ENCODE data around the gene NUCB2.

NUCB2 gene

DNA sequence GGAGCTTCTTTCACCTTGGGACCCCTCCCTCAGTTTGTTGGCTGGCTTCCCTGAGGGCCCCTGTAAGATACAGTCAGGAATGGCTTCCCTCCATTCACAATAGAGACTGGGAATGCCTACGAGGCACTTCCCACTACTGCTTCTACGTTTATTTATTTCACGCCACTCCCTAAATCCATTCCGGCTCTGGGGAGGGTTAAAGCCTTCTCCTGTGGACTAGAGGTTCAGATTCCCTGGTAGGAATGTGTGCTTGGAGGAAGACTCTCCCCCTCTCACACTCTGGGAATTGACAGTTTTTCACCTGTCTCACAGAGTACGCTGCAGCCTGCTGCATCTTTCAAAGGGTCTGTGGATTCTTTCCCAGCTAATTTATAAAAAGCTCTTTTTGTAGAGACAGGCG, 3.3 kb upstream of the NUCB2 start:
- TF ChIP-seq, protein P1, sequence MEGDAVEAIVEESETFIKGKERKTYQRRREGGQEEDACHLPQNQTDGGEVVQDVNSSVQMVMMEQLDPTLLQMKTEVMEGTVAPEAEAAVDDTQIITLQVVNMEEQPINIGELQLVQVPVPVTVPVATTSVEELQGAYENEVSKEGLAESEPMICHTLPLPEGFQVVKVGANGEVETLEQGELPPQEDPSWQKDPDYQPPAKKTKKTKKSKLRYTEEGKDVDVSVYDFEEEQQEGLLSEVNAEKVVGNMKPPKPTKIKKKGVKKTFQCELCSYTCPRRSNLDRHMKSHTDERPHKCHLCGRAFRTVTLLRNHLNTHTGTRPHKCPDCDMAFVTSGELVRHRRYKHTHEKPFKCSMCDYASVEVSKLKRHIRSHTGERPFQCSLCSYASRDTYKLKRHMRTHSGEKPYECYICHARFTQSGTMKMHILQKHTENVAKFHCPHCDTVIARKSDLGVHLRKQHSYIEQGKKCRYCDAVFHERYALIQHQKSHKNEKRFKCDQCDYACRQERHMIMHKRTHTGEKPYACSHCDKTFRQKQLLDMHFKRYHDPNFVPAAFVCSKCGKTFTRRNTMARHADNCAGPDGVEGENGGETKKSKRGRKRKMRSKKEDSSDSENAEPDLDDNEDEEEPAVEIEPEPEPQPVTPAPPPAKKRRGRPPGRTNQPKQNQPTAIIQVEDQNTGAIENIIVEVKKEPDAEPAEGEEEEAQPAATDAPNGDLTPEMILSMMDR (IDR thresholded peaks at IDR 0.05): no peak
- no peak for TF ChIP-seq ZFX (IDR thresholded peaks at IDR 0.05; ENCODE audit: borderline replicate concordance)
- no peak overlapping the region for H3K27ac ChIP-seq

DNA sequence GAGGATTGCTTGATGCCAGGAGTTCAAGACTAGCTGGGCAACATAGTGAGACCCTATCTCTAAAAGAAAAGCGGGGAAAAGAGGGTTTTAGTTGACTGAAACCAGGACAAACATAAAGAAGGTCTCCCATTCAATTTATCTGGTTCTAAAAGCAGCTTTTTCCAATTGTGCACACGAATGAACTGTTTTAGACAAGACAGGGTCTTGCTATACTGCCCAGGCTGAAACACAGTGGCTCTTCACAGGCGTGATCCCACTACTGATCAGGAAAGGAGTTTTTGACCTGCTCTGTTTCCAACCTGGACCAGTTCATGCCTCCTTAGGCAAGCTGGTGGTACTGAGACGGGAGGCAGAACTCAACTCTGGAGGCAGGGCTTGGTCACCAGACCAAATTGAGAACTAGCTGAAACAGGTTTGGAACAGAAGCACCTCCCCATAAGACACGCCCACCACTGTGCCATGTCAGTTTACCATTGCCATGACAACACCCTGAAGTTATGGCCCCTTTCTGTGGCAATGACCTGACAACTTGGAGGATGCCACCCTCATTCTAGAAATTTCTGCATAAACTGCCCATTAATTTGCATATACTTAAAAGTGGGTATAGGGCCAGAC, 2.8 kb upstream of the NUCB2 start:
- no peak overlapping the region for H3K27ac ChIP-seq
- no peak for TF ChIP-seq ZFX (IDR thresholded peaks at IDR 0.05; ENCODE audit: borderline replicate concordance)
- TF ChIP-seq, protein P1 (IDR thresholded peaks at IDR 0.05): no peak

DNA sequence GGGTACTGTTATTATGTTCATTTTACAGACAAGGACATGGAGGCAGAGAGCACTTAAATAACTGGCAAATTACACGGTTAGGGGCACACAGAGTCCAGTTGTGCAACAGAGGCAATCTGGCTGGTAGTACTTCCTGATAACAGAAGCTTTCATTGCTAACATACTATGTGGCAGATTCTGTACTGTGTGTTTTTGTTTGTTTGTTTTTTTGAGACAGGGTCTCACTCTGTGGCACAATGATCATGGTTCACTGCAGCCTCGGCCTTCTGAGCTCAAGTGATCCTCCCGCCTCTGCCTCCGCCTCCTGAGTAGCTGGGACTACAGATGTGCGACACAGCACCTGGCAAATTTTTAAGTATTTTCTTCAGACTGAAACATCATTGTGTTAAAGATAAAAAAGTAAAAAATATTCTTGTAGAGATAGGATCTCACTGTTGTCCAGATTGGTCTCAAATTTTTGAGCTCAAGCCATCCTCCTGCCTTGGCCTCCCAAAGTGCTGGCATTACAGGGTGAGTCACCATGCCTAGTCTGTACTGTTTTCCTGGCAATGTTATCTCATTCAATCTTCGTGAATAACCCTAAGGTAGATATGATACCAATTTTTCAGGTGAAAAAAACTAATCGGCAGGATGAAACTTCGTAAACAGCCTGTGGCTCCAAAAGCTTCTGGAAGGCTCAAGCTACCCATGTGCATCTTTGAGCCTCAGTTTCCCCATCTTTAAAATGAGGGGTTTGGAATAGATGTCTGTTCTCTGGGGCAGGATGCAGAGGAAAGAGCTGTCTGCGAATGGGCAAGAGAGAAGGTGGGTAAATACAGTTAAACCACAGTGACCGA, 921 bp upstream of the NUCB2 start:
- TF ChIP-seq, protein P1 (IDR thresholded peaks at IDR 0.05): no peak
- no peak for TF ChIP-seq ZFX (IDR thresholded peaks at IDR 0.05; ENCODE audit: borderline replicate concordance)
- peak overlapping the region; percentile 74 for H3K27ac ChIP-seq

DNA sequence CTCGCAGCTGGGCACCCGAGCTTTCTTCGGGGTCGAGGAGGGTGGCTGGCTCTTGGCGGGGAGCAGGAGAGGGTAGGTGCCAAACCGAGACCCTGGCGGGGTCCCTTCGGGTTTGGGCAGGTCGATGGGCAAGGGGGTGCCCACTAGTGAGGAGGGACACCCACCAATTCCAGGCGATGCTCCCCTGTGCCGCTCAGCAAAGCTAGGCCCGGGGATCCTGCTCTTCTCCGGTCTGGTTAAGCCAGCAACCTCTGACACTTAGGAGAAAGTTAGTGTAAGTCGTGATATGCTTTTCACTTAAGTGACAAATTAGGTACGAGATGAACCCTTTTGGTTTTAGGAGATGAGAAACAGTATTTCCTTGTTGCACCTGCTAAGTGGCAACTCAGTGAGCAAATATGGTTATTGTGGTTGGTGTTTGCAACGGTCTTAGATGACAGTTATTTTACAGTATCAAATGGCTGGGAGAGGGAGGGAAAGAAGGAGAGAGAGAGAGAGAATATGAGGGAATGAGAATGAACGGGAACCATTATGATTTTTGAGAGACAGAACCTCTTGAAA, 565 bp downstream of the NUCB2 start:
- TF ChIP-seq, protein P1 (IDR thresholded peaks at IDR 0.05): no peak
- no peak for TF ChIP-seq ZFX (IDR thresholded peaks at IDR 0.05; ENCODE audit: borderline replicate concordance)
- H3K27ac ChIP-seq: peak overlapping the region; percentile 74

DNA sequence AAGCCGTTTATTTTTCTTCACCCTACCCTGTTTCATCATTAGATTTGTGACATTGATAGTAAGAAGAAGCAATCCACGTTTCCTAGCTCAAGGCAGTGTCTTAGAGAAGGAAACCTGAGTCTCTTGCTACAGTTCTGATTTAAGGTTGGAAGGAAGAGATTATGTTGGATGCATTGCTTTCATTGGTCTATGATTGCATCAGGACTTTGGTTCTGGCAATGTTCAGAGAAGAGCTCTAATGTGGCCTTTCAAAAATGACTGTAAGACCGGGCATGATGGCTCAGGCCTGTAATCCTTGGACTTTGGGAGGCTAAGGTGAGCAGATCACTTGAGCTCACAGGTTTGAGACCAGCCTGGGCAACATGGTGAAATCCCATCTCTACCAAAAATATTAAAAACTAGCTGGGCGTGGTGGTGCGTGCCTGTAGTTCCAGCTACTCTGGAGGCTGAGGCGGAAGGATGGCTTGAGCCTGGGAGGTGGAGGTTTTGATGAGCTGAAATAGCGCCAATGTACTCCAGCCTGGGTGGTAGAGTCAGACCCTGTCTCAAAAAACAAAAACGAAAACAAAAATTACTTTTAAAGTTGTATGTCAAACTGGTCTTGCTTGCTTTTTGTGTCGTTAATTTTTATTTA, 4.1 kb downstream of the NUCB2 start:
- TF ChIP-seq, protein P1 (IDR thresholded peaks at IDR 0.05): no peak
- no peak for TF ChIP-seq ZFX (IDR thresholded peaks at IDR 0.05; ENCODE audit: borderline replicate concordance)
- peak overlapping the region; percentile 54 for H3K27ac ChIP-seq

DNA sequence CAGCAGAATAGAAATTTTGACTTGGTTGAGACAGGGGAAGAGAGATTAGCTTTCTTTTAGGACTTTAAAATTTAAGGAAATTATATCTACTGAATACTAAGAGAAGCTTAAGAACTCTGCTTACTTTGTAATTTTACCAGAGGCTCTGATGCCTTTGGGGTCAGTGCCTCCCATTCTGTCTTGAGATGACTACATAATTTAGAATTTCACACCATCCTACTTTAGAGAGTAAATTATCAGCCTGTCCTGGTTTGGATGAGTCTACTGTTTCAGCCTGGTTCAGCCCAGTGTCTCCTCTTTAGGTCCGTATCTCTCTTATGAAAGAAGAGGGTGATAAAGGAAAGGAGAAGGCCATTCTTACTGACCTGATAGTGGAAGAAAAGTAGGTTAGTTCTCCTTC, 9.8 kb downstream of the NUCB2 start:
- no peak overlapping the region for H3K27ac ChIP-seq
- TF ChIP-seq, protein P1 (IDR thresholded peaks at IDR 0.05): no peak
- no peak for TF ChIP-seq ZFX (IDR thresholded peaks at IDR 0.05; ENCODE audit: borderline replicate concordance)
